WTC11 (cell line): ENCODE data around the gene KLC1. TPM values are rescaled to one million over a fixed set of nuclear protein-coding genes. Genes with fewer than 3 reads are reported as not detected.

Experiments used
- ATAC-seq: fragments of 200-7000 bp; cut with Tn5 transposase; 2 replicates; pipeline ENCODE4 v1.10.0; 2021; ENCODE audit warnings: mild to moderate bottlenecking, moderate library complexity
- CTCF ChIA-PET: fragments of 300-600 bp; sonication (Branson Sonifier 250); formaldehyde crosslinking; loops from one replicate; lab custom pipeline; 2021; ENCODE audit warnings: antibody characterized with exemption; lab: Charles Lee
- POLR2A ChIA-PET: fragments of 350-600 bp; sonication (Branson Sonifier 250); formaldehyde crosslinking; loops from one replicate; lab custom pipeline; 2021; ENCODE audit warnings: antibody characterized with exemption; lab: Charles Lee
- DNase-seq: peaks from one replicate; pipeline ENCODE4 v3.0.0; 2021; ENCODE audit warnings: low spot score
- H3K27ac Mint-ChIP-seq: 2 replicates; pipeline ENCODE4 v1.8.0; 2021; ENCODE audit warnings: mixed read lengths
- H3K27me3 Mint-ChIP-seq: 2 replicates; pipeline ENCODE4 v1.8.0; 2021; ENCODE audit warnings: low read depth, mild to moderate bottlenecking, moderate library complexity, mixed read lengths
- H3K36me3 Mint-ChIP-seq: 2 replicates; pipeline ENCODE4 v1.8.0; 2021; ENCODE audit warnings: mixed read lengths
- H3K4me1 Mint-ChIP-seq: 2 replicates; pipeline ENCODE4 v1.8.0; 2022; ENCODE audit warnings: mixed read lengths
- H3K4me3 Mint-ChIP-seq: 2 replicates; pipeline ENCODE4 v1.8.0; 2021; ENCODE audit warnings: mild to moderate bottlenecking, moderate library complexity, mixed read lengths
- H3K9me3 Mint-ChIP-seq: 2 replicates; pipeline ENCODE4 v1.8.0; 2021; ENCODE audit warnings: mixed read lengths
- CBFB ChIP-seq: sonication (generic); formaldehyde crosslinking; IDR thresholded peaks from 2 replicates; pipeline ENCODE4 v1.8.1; 2022; ENCODE audit warnings: mild to moderate bottlenecking, low read depth, missing genetic modification reagents
- CDX4 ChIP-seq: fragments of 250-450 bp; sonication (Bioruptor Pico); IDR thresholded peaks from 2 replicates; pipeline ENCODE4 v1.9.0; 2021; ENCODE audit warnings: moderate library complexity, mild to moderate bottlenecking, inconsistent platforms, borderline replicate concordance
- CREB1 ChIP-seq: sonication (generic); formaldehyde crosslinking; IDR thresholded peaks from 2 replicates; pipeline ENCODE4 v1.8.0; 2023; ENCODE audit warnings: mild to moderate bottlenecking, missing genetic modification reagents
- CREM ChIP-seq: sonication (generic); formaldehyde crosslinking; IDR thresholded peaks from 2 replicates; pipeline ENCODE4 v1.8.1; 2022; ENCODE audit warnings: mild to moderate bottlenecking, missing genetic modification reagents, moderate library complexity
- E2F5 ChIP-seq: sonication (generic); formaldehyde crosslinking; IDR thresholded peaks from 2 replicates; pipeline ENCODE4 v1.8.1; 2022; ENCODE audit warnings: mild to moderate bottlenecking, moderate library complexity, missing genetic modification reagents
- ETV6 ChIP-seq: sonication (generic); formaldehyde crosslinking; IDR thresholded peaks from 2 replicates; pipeline ENCODE4 v1.8.1; 2022; ENCODE audit warnings: mild to moderate bottlenecking, missing genetic modification reagents
- FOXK1 ChIP-seq: sonication (generic); formaldehyde crosslinking; IDR thresholded peaks from 2 replicates; pipeline ENCODE4 v1.8.0; 2022; ENCODE audit warnings: mild to moderate bottlenecking, moderate library complexity, missing genetic modification reagents
- FOXP1 ChIP-seq: sonication (generic); formaldehyde crosslinking; IDR thresholded peaks from 2 replicates; pipeline ENCODE4 v1.8.0; 2022; ENCODE audit warnings: missing genetic modification reagents, mild to moderate bottlenecking, moderate library complexity, borderline replicate concordance
- GABPB1 ChIP-seq: sonication (generic); formaldehyde crosslinking; IDR thresholded peaks from 2 replicates; pipeline ENCODE4 v1.8.1; 2023; ENCODE audit warnings: mild to moderate bottlenecking, missing genetic modification reagents
- IRF1 ChIP-seq: sonication (generic); formaldehyde crosslinking; IDR thresholded peaks from 2 replicates; pipeline ENCODE4 v1.8.0; 2023; ENCODE audit warnings: missing genetic modification reagents
- IRF2 ChIP-seq: sonication (generic); formaldehyde crosslinking; IDR thresholded peaks from 2 replicates; pipeline ENCODE4 v1.8.0; 2022; ENCODE audit warnings: low read depth, missing genetic modification reagents, borderline replicate concordance
- JAZF1 ChIP-seq: fragments of 250-450 bp; sonication (Bioruptor Pico); IDR thresholded peaks from 2 replicates; pipeline ENCODE4 v1.9.0; 2021; ENCODE audit warnings: moderate library complexity, mild to moderate bottlenecking, inconsistent platforms
- KAT7 ChIP-seq: sonication (generic); formaldehyde crosslinking; IDR thresholded peaks from 2 replicates; pipeline ENCODE4 v1.8.1; 2023; ENCODE audit warnings: missing genetic modification reagents, mild to moderate bottlenecking, borderline replicate concordance
- NFYB ChIP-seq: sonication (generic); formaldehyde crosslinking; conservative IDR thresholded peaks from 2 replicates; pipeline ENCODE4 v1.8.0; 2022; ENCODE audit warnings: low read depth, missing genetic modification reagents
- NR2C2 ChIP-seq: sonication (generic); formaldehyde crosslinking; IDR thresholded peaks from 2 replicates; pipeline ENCODE4 v1.8.0; 2022; ENCODE audit warnings: mild to moderate bottlenecking, missing genetic modification reagents
- ZNF121 ChIP-seq: sonication (generic); formaldehyde crosslinking; IDR thresholded peaks from 2 replicates; pipeline ENCODE4 v1.8.0; 2023; ENCODE audit warnings: missing genetic modification reagents
- ZNF232 ChIP-seq: sonication (generic); formaldehyde crosslinking; IDR thresholded peaks from 2 replicates; pipeline ENCODE4 v1.8.0; 2022; ENCODE audit warnings: mild to moderate bottlenecking, missing genetic modification reagents
- ZNF416 ChIP-seq: fragments of 250-450 bp; sonication (Bioruptor Pico); IDR thresholded peaks from 2 replicates; pipeline ENCODE4 v1.9.0; 2021; ENCODE audit warnings: mild to moderate bottlenecking, inconsistent platforms
- ZNF423 ChIP-seq: fragments of 250-450 bp; sonication (Bioruptor Pico); IDR thresholded peaks from 2 replicates; pipeline ENCODE4 v2.1.2; 2022; ENCODE audit warnings: mild to moderate bottlenecking, moderate library complexity
- ZNF671 ChIP-seq: fragments of 250-450 bp; sonication (Bioruptor Pico); IDR thresholded peaks from 2 replicates; pipeline ENCODE4 v1.8.0; 2021; ENCODE audit warnings: mild to moderate bottlenecking
- total RNA-seq: library from RNA; stranded (reverse); gene quantifications from 3 replicates; pipeline ENCODE4 v1.2.3, GENCODE V29; 2021
- TF ChIP-seq, protein P1 (sequence below): sonication (generic); formaldehyde crosslinking; IDR thresholded peaks from 2 replicates; pipeline ENCODE4 v1.8.0; 2022; ENCODE audit warnings: missing genetic modification reagents
- TF ChIP-seq, protein P2 (sequence below): sonication (generic); formaldehyde crosslinking; IDR thresholded peaks from 2 replicates; pipeline ENCODE4 v1.8.1; 2023; ENCODE audit warnings: mild to moderate bottlenecking, moderate library complexity, missing genetic modification reagents

The KLC1 gene
- total RNA-seq, 1 experiment from 2014 or later = 171 TPM

GRCh38 chr14:103742499-103743255, 113.7 kb downstream of the KLC1 start:
- ChIA-PET POLR2A (no interaction called here), CTCF (interaction anchor here (1.8 kb wide), 1 partner anchor 158 kb away, joined by 6 read pairs; no protein-coding TSS in a partner anchor)
- H3K9me3 Mint-ChIP-seq = no peaks in the 10 kb centered on the region
- no peak for ATAC-seq
- peaks cover 11% of the 10 kb centered on the region for H3K4me1 Mint-ChIP-seq
- no peak for DNase-seq
- TF ChIP-seq, protein P1, sequence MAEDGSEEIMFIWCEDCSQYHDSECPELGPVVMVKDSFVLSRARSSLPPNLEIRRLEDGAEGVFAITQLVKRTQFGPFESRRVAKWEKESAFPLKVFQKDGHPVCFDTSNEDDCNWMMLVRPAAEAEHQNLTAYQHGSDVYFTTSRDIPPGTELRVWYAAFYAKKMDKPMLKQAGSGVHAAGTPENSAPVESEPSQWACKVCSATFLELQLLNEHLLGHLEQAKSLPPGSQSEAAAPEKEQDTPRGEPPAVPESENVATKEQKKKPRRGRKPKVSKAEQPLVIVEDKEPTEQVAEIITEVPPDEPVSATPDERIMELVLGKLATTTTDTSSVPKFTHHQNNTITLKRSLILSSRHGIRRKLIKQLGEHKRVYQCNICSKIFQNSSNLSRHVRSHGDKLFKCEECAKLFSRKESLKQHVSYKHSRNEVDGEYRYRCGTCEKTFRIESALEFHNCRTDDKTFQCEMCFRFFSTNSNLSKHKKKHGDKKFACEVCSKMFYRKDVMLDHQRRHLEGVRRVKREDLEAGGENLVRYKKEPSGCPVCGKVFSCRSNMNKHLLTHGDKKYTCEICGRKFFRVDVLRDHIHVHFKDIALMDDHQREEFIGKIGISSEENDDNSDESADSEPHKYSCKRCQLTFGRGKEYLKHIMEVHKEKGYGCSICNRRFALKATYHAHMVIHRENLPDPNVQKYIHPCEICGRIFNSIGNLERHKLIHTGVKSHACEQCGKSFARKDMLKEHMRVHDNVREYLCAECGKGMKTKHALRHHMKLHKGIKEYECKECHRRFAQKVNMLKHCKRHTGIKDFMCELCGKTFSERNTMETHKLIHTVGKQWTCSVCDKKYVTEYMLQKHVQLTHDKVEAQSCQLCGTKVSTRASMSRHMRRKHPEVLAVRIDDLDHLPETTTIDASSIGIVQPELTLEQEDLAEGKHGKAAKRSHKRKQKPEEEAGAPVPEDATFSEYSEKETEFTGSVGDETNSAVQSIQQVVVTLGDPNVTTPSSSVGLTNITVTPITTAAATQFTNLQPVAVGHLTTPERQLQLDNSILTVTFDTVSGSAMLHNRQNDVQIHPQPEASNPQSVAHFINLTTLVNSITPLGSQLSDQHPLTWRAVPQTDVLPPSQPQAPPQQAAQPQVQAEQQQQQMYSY (CRISPR knock-in tag) = no peak
- TF ChIP-seq ZNF416 (CRISPR knock-in tag) (no peak), ZNF232 (CRISPR knock-in tag) (no peak), IRF2 (CRISPR knock-in tag) (no peak), GABPB1 (CRISPR knock-in tag) (no peak), ETV6 (CRISPR knock-in tag) (no peak), ZNF121 (no peak), KAT7 (CRISPR knock-in tag) (no peak), ZNF423 (no peak), E2F5 (CRISPR knock-in tag) (no peak)
- peaks cover 8% of the 10 kb centered on the region for H3K36me3 Mint-ChIP-seq
- no peak overlapping the region for H3K27ac Mint-ChIP-seq
- no peak overlapping the region for H3K4me3 Mint-ChIP-seq
- no peaks in the 10 kb centered on the region for H3K27me3 Mint-ChIP-seq

GRCh38 chr14:103743691-103744090, 114.7 kb downstream of the KLC1 start:
- TF ChIP-seq NR2C2 (CRISPR knock-in tag) (no peak), CDX4 (no peak), ZNF671 (CRISPR knock-in tag) (no peak), NFYB (CRISPR knock-in tag) (no peak), CBFB (CRISPR knock-in tag) (no peak), CREM (CRISPR knock-in tag) (no peak), CREB1 (CRISPR knock-in tag) (no peak), JAZF1 (CRISPR knock-in tag) (no peak), IRF1 (CRISPR knock-in tag) (no peak), FOXK1 (CRISPR knock-in tag) (no peak), FOXP1 (no peak)
- TF ChIP-seq, protein P2, sequence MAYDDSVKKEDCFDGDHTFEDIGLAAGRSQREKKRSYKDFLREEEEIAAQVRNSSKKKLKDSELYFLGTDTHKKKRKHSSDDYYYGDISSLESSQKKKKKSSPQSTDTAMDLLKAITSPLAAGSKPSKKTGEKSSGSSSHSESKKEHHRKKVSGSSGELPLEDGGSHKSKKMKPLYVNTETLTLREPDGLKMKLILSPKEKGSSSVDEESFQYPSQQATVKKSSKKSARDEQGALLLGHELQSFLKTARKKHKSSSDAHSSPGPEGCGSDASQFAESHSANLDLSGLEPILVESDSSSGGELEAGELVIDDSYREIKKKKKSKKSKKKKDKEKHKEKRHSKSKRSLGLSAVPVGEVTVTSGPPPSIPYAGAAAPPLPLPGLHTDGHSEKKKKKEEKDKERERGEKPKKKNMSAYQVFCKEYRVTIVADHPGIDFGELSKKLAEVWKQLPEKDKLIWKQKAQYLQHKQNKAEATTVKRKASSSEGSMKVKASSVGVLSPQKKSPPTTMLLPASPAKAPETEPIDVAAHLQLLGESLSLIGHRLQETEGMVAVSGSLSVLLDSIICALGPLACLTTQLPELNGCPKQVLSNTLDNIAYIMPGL (CRISPR knock-in tag) = no peak
- Mint-ChIP-seq H3K9me3 (no peaks in the 10 kb centered on the region), H3K4me3 (no peak overlapping the region), H3K27ac (peak overlapping the region; percentile 60; the same call in 1 of the 2 replicates), H3K4me1 (peaks cover 11% of the 10 kb centered on the region), H3K36me3 (peaks cover 8% of the 10 kb centered on the region), H3K27me3 (no peaks in the 10 kb centered on the region)
- ChIA-PET CTCF (interaction anchor here (0.5 to 1.8 kb wide), 2 partner anchors 157 to 181 kb away, joined by 4 to 6 read pairs; no protein-coding TSS in a partner anchor), POLR2A (no interaction called here)
- DNase-seq (no peak), ATAC-seq (no peak)
